Stomach (tissue), 9 donors: ENCODE measurements around the gene SCCPDH. TPM values are rescaled to one million over a fixed set of nuclear protein-coding genes. Genes with fewer than 3 reads are reported as not detected.
"Not testable (repeated sequence)": the region's sequence is repeated elsewhere in the genome, so short reads cannot be mapped to it uniquely, and the experiment has no call there.

Experiments
- DNase-seq, 2 donors: peaks; one replicate each; pipeline versions ENCODE4 v3.0.0 to v3.0.0-alpha.2; 2013 to 2019
- H3K27ac ChIP-seq, 5 donors: fragments of 200-600 bp in 4 of 5; sonication (generic) in 4 of 5; one replicate each; pipeline ENCODE4 v1.5.1; 2013 to 2019; ENCODE audit warnings: mild to moderate bottlenecking in 1 of 5, moderate library complexity in 1 of 5
- H3K27me3 ChIP-seq, 3 donors: fragments of 200-600 bp; sonication (generic); one replicate each; pipeline ENCODE4 v1.5.1; 2017 to 2019; ENCODE audit warnings: mixed run types in 1 of 3
- H3K36me3 ChIP-seq, 4 donors: fragments of 200-600 bp; sonication (generic); 1 replicate in 3 of 4; 2 replicates in 1 of 4; pipeline ENCODE4 v1.5.1; 2016 to 2019
- H3K4me1 ChIP-seq, 4 donors: fragments of 200-600 bp; sonication (generic); one replicate each; pipeline ENCODE4 v1.5.1; 2016 to 2019
- H3K4me3 ChIP-seq, 4 donors: fragments of 200-600 bp; sonication (generic) in 3 of 4; one replicate each; pipeline ENCODE4 v1.5.1; 2016 to 2019; ENCODE audit warnings: mild to moderate bottlenecking in 1 of 4
- H3K9me3 ChIP-seq, 4 donors: fragments of 200-600 bp; sonication (generic); one replicate each; pipeline ENCODE4 v1.5.1; 2016 to 2019
- CTCF ChIP-seq, 7 experiments: fragments of 450-650 bp in 4 of 7; fragments of 200-600 bp in 3 of 7; sonication (generic) in 3 of 7; IDR thresholded peaks; one replicate each; pipeline ENCODE4 v1.5.1; 2016 to 2019; ENCODE audit warnings: antibody characterized with exemption in 7 of 7, control low read depth in 2 of 7, mild to moderate bottlenecking in 1 of 7
- EP300 ChIP-seq: sonication (generic); formaldehyde crosslinking; IDR thresholded peaks from one replicate; pipeline ENCODE4 v1.6.1; 2017; ENCODE audit warnings: antibody characterized with exemption
- POLR2A ChIP-seq, 4 donors: fragments of 450-650 bp; IDR thresholded peaks; one replicate each; pipeline ENCODE4 v1.6.1; 2016; ENCODE audit warnings: antibody characterized with exemption in 4 of 4, control low read depth in 2 of 4, mild to moderate bottlenecking in 1 of 4, moderate library complexity in 1 of 4
- POLR2AphosphoS5 ChIP-seq, 3 donors: sonication (generic); formaldehyde crosslinking; IDR thresholded peaks; one replicate each; pipeline ENCODE4 v1.6.1; 2016; ENCODE audit warnings: antibody characterized with exemption in 3 of 3
- WGBS, 5 donors: extraction: QIAGEN DNeasy Blood & Tissue Kit in 3 of 5; methylation state at CpG; one replicate each; pipeline versions ENCODE4 v1.1.5 to v1.1.7; 2013 to 2018; 5-methylcytosine and 5-hydroxymethylcytosine counted together
- intact Hi-C: fragments of 100-400 bp; cut with DNase I; formaldehyde crosslinking; loops from one replicate; pipeline ENCODE4 v1.15.1; 2023; ENCODE audit warnings: low total_unique reads
- polyA plus RNA-seq, 3 donors: library from polyadenylated mRNA; stranded (reverse); fragments of 200-250 nt; gene quantifications; one replicate each; pipeline ENCODE4 v1.2.3, GENCODE V29; 2013
- total RNA-seq, 5 donors: library from RNA; depleted of rRNA; stranded (reverse); fragments of >200 nt; gene quantifications; one replicate each; pipeline versions ENCODE4 v1.1.0 to v1.2.3, GENCODE V29; 2014 to 2016
- donor health status: healthy with polysubstance abuse.
- donor health status: Bipolar disorder and iron deficiency.
- donor health status: healthy.

The SCCPDH gene
- total and polyA plus RNA-seq, 8 donors, result 13.4 to 66.3 (median 20.7) TPM

- intact Hi-C loops, result no loop called here
- Histone ChIP-seq H3K9me3 (peaks cover 0 to 5% (median 0%) of the 10 kb centered on the region in 4 donors), H3K4me1 (no peaks in the 10 kb centered on the region), H3K27me3 (peaks cover 0 to 3% (median 0%) of the 10 kb centered on the region in 3 donors), H3K36me3 (no peaks in the 10 kb centered on the region), H3K27ac (no peak overlapping the region), H3K4me3 (no peak overlapping the region)
- TF ChIP-seq CTCF (IDR thresholded peaks at IDR 0.05), result no peak
- no peak for TF ChIP-seq POLR2A (IDR thresholded peaks at IDR 0.05)
- TF ChIP-seq POLR2AphosphoS5 (IDR thresholded peaks at IDR 0.05), result no peak
- TF ChIP-seq EP300, result no peak
- DNase-seq, result no peak
- 79 to 92% (median 88%) methylated on average over 5 of the region's 5 CpGs for WGBS, 5 donors
Measured at GRCh38 chr1:246803883-246804282, 79.7 kb downstream of the SCCPDH start.

GRCh38 chr1:246805135-246805716 is 81.0 kb downstream of the SCCPDH start:
- H3K36me3 ChIP-seq, result no peaks in the 10 kb centered on the region
- no peaks in the 10 kb centered on the region for H3K27me3 ChIP-seq
- no peak for DNase-seq
- WGBS, 5 donors, result 62 to 80% (median 77%) methylated on average over 10 of the region's 10 CpGs
- H3K9me3 ChIP-seq, result peaks cover 0 to 5% (median 0%) of the 10 kb centered on the region in 4 donors
- TF ChIP-seq EP300, result no peak
- TF ChIP-seq POLR2AphosphoS5 (IDR thresholded peaks at IDR 0.05), result no peak
- TF ChIP-seq CTCF (IDR thresholded peaks at IDR 0.05), result no peak
- no peak for TF ChIP-seq POLR2A (IDR thresholded peaks at IDR 0.05)
- intact Hi-C loops, result no loop called here
- H3K27ac ChIP-seq, result no peak overlapping the region
- H3K4me1 ChIP-seq, result no peaks in the 10 kb centered on the region
- no peak overlapping the region for H3K4me3 ChIP-seq

GRCh38 chr1:246809473-246809872 is 85.3 kb downstream of the SCCPDH start:
- no peak for DNase-seq
- intact Hi-C loops, result no loop called here
- H3K4me3 ChIP-seq, result no peak overlapping the region
- WGBS, 5 donors, result 87 to 98% (median 93%) methylated on average over 5 to 6 of the region's 6 CpGs
- no peaks in the 10 kb centered on the region for H3K4me1 ChIP-seq
- H3K9me3 ChIP-seq, result peaks cover 0 to 4% (median 0%) of the 10 kb centered on the region in 4 donors
- H3K27ac ChIP-seq, result no peak overlapping the region
- TF ChIP-seq CTCF (IDR thresholded peaks at IDR 0.05) (no peak), POLR2A (IDR thresholded peaks at IDR 0.05) (no peak), POLR2AphosphoS5 (IDR thresholded peaks at IDR 0.05) (no peak), EP300 (no peak)
- no peaks in the 10 kb centered on the region for H3K36me3 ChIP-seq
- H3K27me3 ChIP-seq, result no peaks in the 10 kb centered on the region

GRCh38 chr1:246811985-246812384 is 87.8 kb downstream of the SCCPDH start:
- Histone ChIP-seq H3K4me3 (no peak overlapping the region), H3K9me3 (peaks cover 0 to 4% (median 0%) of the 10 kb centered on the region in 4 donors), H3K36me3 (no peaks in the 10 kb centered on the region), H3K4me1 (no peaks in the 10 kb centered on the region), H3K27ac (no peak overlapping the region), H3K27me3 (no peaks in the 10 kb centered on the region)
- WGBS, 5 donors, result 80 to 88% (median 84%) methylated on average over 3 of the region's 3 CpGs
- DNase-seq, result no peak
- TF ChIP-seq POLR2AphosphoS5 (IDR thresholded peaks at IDR 0.05) (no peak), EP300 (no peak), CTCF (IDR thresholded peaks at IDR 0.05) (no peak), POLR2A (IDR thresholded peaks at IDR 0.05) (no peak)
- intact Hi-C loops, result no loop called here

GRCh38 chr1:246813325-246813724 is 89.1 kb downstream of the SCCPDH start:
- H3K4me1 ChIP-seq, DNase-seq, intact Hi-C loops, H3K27me3 ChIP-seq, H3K36me3 ChIP-seq, H3K4me3 ChIP-seq, H3K9me3 ChIP-seq, H3K27ac ChIP-seq: not testable (repeated sequence)
- WGBS, 5 donors, result 81 to 89% (median 86%) methylated on average over 4 of the region's 4 CpGs
